Panc1 (cell line): ENCODE data around the gene STAU1. TPM values are rescaled to one million over a fixed set of nuclear protein-coding genes. Genes with fewer than 3 reads are reported as not detected.
"Not testable (repeated sequence)": the region's sequence is repeated elsewhere in the genome, so short reads cannot be mapped to it uniquely, and the experiment has no call there.

ENCODE experiments used
- ATAC-seq: fragments of 200-7000 bp; cut with Tn5 transposase; 2 replicates; pipeline ENCODE4 v1.9.1; 2020; ENCODE audit warnings: mild to moderate bottlenecking, moderate library complexity
- BruUV-seq: library from RNA; stranded (reverse); fragments of 400-500 nt; replicated peaks from 2 replicates; lab custom pipeline; 2021; lab: Mats Ljungman, UMichigan
- CTCF ChIA-PET: fragments of 300-600 bp; sonication (Branson Sonifier 250); formaldehyde crosslinking; loops from one replicate; lab custom pipeline; 2022; ENCODE audit warnings: antibody characterized with exemption; lab: Charles Lee
- POLR2A ChIA-PET: fragments of 300-600 bp; sonication (Branson Sonifier 250); formaldehyde crosslinking; loops from one replicate; lab custom pipeline; 2022; ENCODE audit warnings: antibody characterized with exemption; lab: Charles Lee
- DNase-seq: peaks from one replicate; pipeline ENCODE4 v3.0.0-alpha.2; 2010; ENCODE audit warnings: low read depth, low spot score
- H3K27ac ChIP-seq: 2 replicates; pipeline ENCODE4 v1.5.1; 2011; ENCODE audit warnings: mild to moderate bottlenecking, low read length, inconsistent platforms
- H3K27me3 ChIP-seq: fragments of 200-500 bp; sonication (Bioruptor generic); 2 replicates; pipeline ENCODE4 v1.6.0; 2014; ENCODE audit warnings: low read length, inconsistent platforms; ENCODE audit not compliant: control insufficient read depth, insufficient read depth
- H3K36me3 ChIP-seq: fragments of 200-500 bp; sonication (Bioruptor generic); 2 replicates; pipeline ENCODE4 v1.5.1; 2014; ENCODE audit warnings: inconsistent platforms, mild to moderate bottlenecking, low read length, moderate library complexity; ENCODE audit not compliant: control insufficient read depth, insufficient read depth
- H3K4me1 ChIP-seq: 2 replicates; pipeline ENCODE4 v1.5.1; 2011; ENCODE audit warnings: inconsistent platforms, mild to moderate bottlenecking, low read length, moderate library complexity; ENCODE audit not compliant: control insufficient read depth, insufficient read depth
- H3K4me3 ChIP-seq, 2 experiments: 2 replicates each; pipeline ENCODE4 v1.5.1; 2011 to 2012; ENCODE audit warnings: low read depth in 2 of 2, low read length in 2 of 2, mild to moderate bottlenecking in 2 of 2, inconsistent platforms in 1 of 2, moderate library complexity in 1 of 2
- H3K9me3 ChIP-seq: fragments of 200-500 bp; sonication (Bioruptor generic); 2 replicates; pipeline ENCODE4 v1.5.1; 2014; ENCODE audit warnings: low read depth, mild to moderate bottlenecking, inconsistent platforms, low read length, moderate library complexity; ENCODE audit not compliant: control insufficient read depth, insufficient read depth
- POLR2AphosphoS5 ChIP-seq: IDR thresholded peaks from 2 replicates; pipeline ENCODE4 v1.6.1; 2012; ENCODE audit warnings: mild to moderate bottlenecking, low read depth, low read length, moderate library complexity
- SIN3A ChIP-seq: IDR thresholded peaks from 2 replicates; pipeline ENCODE4 v1.6.1; 2012; ENCODE audit warnings: low read depth, mild to moderate bottlenecking, low read length, moderate library complexity, borderline replicate concordance; ENCODE audit not compliant: insufficient read depth
- TCF7L2 ChIP-seq: IDR thresholded peaks from 2 replicates; pipeline ENCODE4 v1.6.1; 2011; ENCODE audit warnings: mild to moderate bottlenecking, low read depth, low read length, inconsistent platforms
- in situ Hi-C: cut with HindIII; loops from 2 replicates; pipeline ENCODE4 v1.10.0; 2016; ENCODE audit warnings: low sequenced_read_pairs, low pct_unique_long_range_greater_than_20kb
- intact Hi-C: fragments of 100-400 bp; cut with micrococcal nuclease; formaldehyde crosslinking; loops from one replicate; pipeline ENCODE4 v1.10.0; 2022; ENCODE audit not compliant: unreplicated experiment
- total RNA-seq: library from RNA; stranded (reverse); gene quantifications from one replicate; pipeline ENCODE4 v1.2.1, GENCODE V29; 2021; ENCODE audit not compliant: unreplicated experiment
- TF ChIP-seq, protein P1 (sequence below), 2 experiments: IDR thresholded peaks; 2 replicates each; pipeline ENCODE4 v1.6.1; 2011 to 2012; ENCODE audit warnings: low read depth in 2 of 2, control low read depth in 1 of 2, low read length in 1 of 2, mild to moderate bottlenecking in 1 of 2, moderate library complexity in 1 of 2; ENCODE audit not compliant: insufficient read depth in 1 of 2
- TF ChIP-seq, protein P2 (sequence below): fragments of 450-650 bp; IDR thresholded peaks from 2 replicates; pipeline ENCODE4 v1.5.1; 2017; ENCODE audit warnings: mild to moderate bottlenecking

Gene STAU1
- total RNA-seq, 1 experiment from 2014 or later, result 103 TPM

GRCh38 chr20:49134797-49135196 is 53.3 kb downstream of the STAU1 start:
- in situ Hi-C loops, result loop anchor here (10.0 kb wide), 1 partner anchor 50 kb away; the partner anchor contains the start of gene STAU1
- CTCF ChIA-PET, result interaction anchor here (0.6 kb wide), 1 partner anchor 89 kb away, joined by 3 read pairs; no protein-coding TSS in a partner anchor

GRCh38 chr20:49133571-49133970 is 54.6 kb downstream of the STAU1 start:
- Histone ChIP-seq H3K27me3 (no peaks in the 10 kb centered on the region), H3K27ac (no peak overlapping the region), H3K9me3 (no peaks in the 10 kb centered on the region), H3K4me3 (no peak overlapping the region), H3K36me3 (no peaks in the 10 kb centered on the region; the same call in 1 of the 2 replicates), H3K4me1 (no peaks in the 10 kb centered on the region)
- no peak for DNase-seq
- intact Hi-C loops, result loop anchor here (5.0 kb wide), 1 partner anchor 84 kb away; the partner anchor contains the start of gene DDX27
- BruUV-seq, result no TSS peak
- in situ Hi-C loops, result loop anchor here (10.0 kb wide), 1 partner anchor 51 kb away; the partner anchor contains the start of gene STAU1
- TF ChIP-seq TCF7L2, result no peak
- ChIA-PET CTCF (interaction anchor here (1.6 to 2.2 kb wide), 2 partner anchors 84 to 85 kb away, joined by 5 to 15 read pairs; partner anchors contain the start of gene DDX27), POLR2A (no interaction called here)
- ATAC-seq, result peak; percentile 35; the same call in 1 of the 2 replicates

More at GRCh38 chr20:49134797-49135196, 53.3 kb downstream of the STAU1 start:
- intact Hi-C loops, result loop anchor here (5.0 kb wide), 1 partner anchor 83 kb away; the partner anchor contains the start of gene DDX27
- H3K27me3 ChIP-seq, ATAC-seq, H3K4me3 ChIP-seq, H3K4me1 ChIP-seq, H3K36me3 ChIP-seq, POLR2A ChIA-PET, H3K9me3 ChIP-seq, H3K27ac ChIP-seq, DNase-seq: not testable (repeated sequence)
- TF ChIP-seq, protein P1, sequence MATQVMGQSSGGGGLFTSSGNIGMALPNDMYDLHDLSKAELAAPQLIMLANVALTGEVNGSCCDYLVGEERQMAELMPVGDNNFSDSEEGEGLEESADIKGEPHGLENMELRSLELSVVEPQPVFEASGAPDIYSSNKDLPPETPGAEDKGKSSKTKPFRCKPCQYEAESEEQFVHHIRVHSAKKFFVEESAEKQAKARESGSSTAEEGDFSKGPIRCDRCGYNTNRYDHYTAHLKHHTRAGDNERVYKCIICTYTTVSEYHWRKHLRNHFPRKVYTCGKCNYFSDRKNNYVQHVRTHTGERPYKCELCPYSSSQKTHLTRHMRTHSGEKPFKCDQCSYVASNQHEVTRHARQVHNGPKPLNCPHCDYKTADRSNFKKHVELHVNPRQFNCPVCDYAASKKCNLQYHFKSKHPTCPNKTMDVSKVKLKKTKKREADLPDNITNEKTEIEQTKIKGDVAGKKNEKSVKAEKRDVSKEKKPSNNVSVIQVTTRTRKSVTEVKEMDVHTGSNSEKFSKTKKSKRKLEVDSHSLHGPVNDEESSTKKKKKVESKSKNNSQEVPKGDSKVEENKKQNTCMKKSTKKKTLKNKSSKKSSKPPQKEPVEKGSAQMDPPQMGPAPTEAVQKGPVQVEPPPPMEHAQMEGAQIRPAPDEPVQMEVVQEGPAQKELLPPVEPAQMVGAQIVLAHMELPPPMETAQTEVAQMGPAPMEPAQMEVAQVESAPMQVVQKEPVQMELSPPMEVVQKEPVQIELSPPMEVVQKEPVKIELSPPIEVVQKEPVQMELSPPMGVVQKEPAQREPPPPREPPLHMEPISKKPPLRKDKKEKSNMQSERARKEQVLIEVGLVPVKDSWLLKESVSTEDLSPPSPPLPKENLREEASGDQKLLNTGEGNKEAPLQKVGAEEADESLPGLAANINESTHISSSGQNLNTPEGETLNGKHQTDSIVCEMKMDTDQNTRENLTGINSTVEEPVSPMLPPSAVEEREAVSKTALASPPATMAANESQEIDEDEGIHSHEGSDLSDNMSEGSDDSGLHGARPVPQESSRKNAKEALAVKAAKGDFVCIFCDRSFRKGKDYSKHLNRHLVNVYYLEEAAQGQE (IDR thresholded peaks at IDR 0.05; ENCODE audit: insufficient read depth in 1 of 2, low read depth in 2 of 2, low read length in 1 of 2), result peak in 1 of 2 experiments; percentile 63; a peak in 2 of 4 replicates
- TSS peak; percentile 25 for BruUV-seq

GRCh38 chr20:49132995-49133478 is 55.1 kb downstream of the STAU1 start:
- Histone ChIP-seq H3K27ac (no peak overlapping the region), H3K36me3 (no peaks in the 10 kb centered on the region; the same call in 1 of the 2 replicates), H3K9me3 (no peaks in the 10 kb centered on the region), H3K4me1 (no peaks in the 10 kb centered on the region), H3K4me3 (no peak overlapping the region), H3K27me3 (no peaks in the 10 kb centered on the region)
- peak; percentile 86 for ATAC-seq
- TF ChIP-seq, protein P1 (IDR thresholded peaks at IDR 0.05; ENCODE audit: insufficient read depth in 1 of 2, low read depth in 2 of 2, low read length in 1 of 2), result no peak
- TF ChIP-seq TCF7L2 (no peak), SIN3A (no peak), POLR2AphosphoS5 (no peak)
- TF ChIP-seq, protein P2, sequence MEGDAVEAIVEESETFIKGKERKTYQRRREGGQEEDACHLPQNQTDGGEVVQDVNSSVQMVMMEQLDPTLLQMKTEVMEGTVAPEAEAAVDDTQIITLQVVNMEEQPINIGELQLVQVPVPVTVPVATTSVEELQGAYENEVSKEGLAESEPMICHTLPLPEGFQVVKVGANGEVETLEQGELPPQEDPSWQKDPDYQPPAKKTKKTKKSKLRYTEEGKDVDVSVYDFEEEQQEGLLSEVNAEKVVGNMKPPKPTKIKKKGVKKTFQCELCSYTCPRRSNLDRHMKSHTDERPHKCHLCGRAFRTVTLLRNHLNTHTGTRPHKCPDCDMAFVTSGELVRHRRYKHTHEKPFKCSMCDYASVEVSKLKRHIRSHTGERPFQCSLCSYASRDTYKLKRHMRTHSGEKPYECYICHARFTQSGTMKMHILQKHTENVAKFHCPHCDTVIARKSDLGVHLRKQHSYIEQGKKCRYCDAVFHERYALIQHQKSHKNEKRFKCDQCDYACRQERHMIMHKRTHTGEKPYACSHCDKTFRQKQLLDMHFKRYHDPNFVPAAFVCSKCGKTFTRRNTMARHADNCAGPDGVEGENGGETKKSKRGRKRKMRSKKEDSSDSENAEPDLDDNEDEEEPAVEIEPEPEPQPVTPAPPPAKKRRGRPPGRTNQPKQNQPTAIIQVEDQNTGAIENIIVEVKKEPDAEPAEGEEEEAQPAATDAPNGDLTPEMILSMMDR, result peak; percentile 72
- POLR2A ChIA-PET, result no interaction called here
- peak; percentile 18 for DNase-seq
- CTCF ChIA-PET, result interaction anchor here (0.7 to 2.2 kb wide), 3 partner anchors 82 to 86 kb away, joined by 5 to 15 read pairs (median 10); partner anchors contain the start of gene DDX27
- no TSS peak for BruUV-seq
- in situ Hi-C loops (loop anchor here (10.0 kb wide), 1 partner anchor 52 kb away; the partner anchor contains the start of gene STAU1), intact Hi-C loops (loop anchor here (5.0 kb wide), 1 partner anchor 84 kb away; the partner anchor contains the start of gene DDX27)
